GM18907 (cell line): Measurements from ENCODE around the gene LIMD2.
A peak's percentile ranks its signal among the peaks of the same experiment; 100 is the strongest.

Experiments
- ATAC-seq: cut with Tn5 transposase; IDR thresholded peaks from one replicate; pipeline ENCODE4 v1.9.1; 2021; ENCODE audit warnings: mild to moderate bottlenecking, moderate library complexity; ENCODE audit not compliant: unreplicated experiment

Gene LIMD2

GRCh38 chr17:63685041-63685440 lies 14.9 kb downstream of the LIMD2 start:
- no peak for ATAC-seq

- ATAC-seq = no peak
These were observed 16.9 kb downstream of the LIMD2 start for GRCh38 chr17:63682981-63683380.

- no peak for ATAC-seq
These were observed 17.5 kb downstream of the LIMD2 start for GRCh38 chr17:63682441-63682840.

GRCh38 chr17:63681530-63681929 lies 18.4 kb downstream of the LIMD2 start:
- no peak for ATAC-seq

GRCh38 chr17:63680700-63681099 lies 19.2 kb downstream of the LIMD2 start:
- no peak for ATAC-seq

GRCh38 chr17:63679214-63679613 lies 20.7 kb downstream of the LIMD2 start:
- no peak for ATAC-seq

- ATAC-seq = no peak
These were observed 23.3 kb downstream of the LIMD2 start for GRCh38 chr17:63676584-63676983.

- ATAC-seq = no peak
These were observed 24.0 kb downstream of the LIMD2 start for GRCh38 chr17:63675607-63676546.

- ATAC-seq = no peak
These were observed 24.7 kb downstream of the LIMD2 start for GRCh38 chr17:63675231-63675606.

GRCh38 chr17:63672856-63673255 lies 27.1 kb downstream of the LIMD2 start:
- no peak for ATAC-seq

GRCh38 chr17:63665527-63666214 lies 34.3 kb downstream of the LIMD2 start:
- ATAC-seq = peak; percentile 56

- no peak for ATAC-seq
These were observed 40.1 kb downstream of the LIMD2 start for GRCh38 chr17:63659850-63660249.

GRCh38 chr17:63658366-63658765 lies 41.6 kb downstream of the LIMD2 start:
- ATAC-seq = no peak

GRCh38 chr17:63657786-63658185 lies 42.1 kb downstream of the LIMD2 start:
- ATAC-seq = no peak

GRCh38 chr17:63653050-63653449 lies 46.9 kb downstream of the LIMD2 start:
- ATAC-seq = no peak

GRCh38 chr17:63652106-63652505 lies 47.8 kb downstream of the LIMD2 start:
- ATAC-seq = no peak

- ATAC-seq = no peak
These were observed 50.1 kb downstream of the LIMD2 start for GRCh38 chr17:63649813-63650212.

GRCh38 chr17:63647936-63648335 lies 52.0 kb downstream of the LIMD2 start:
- ATAC-seq = no peak

- ATAC-seq = no peak
These were observed 52.7 kb downstream of the LIMD2 start for GRCh38 chr17:63647065-63647725.

GRCh38 chr17:63646488-63646806 lies 53.5 kb downstream of the LIMD2 start:
- ATAC-seq = peak; percentile 80
